A673 (cell line): ENCODE data around the gene PITX1. TPM values are rescaled to one million over a fixed set of nuclear protein-coding genes. Genes with fewer than 3 reads are reported as not detected.

Source experiments
- BruUV-seq: library from RNA; stranded (reverse); fragments of 400-500 nt; replicated peaks from 2 replicates; lab custom pipeline; 2021; lab: Mats Ljungman, UMichigan
- CTCF ChIA-PET: fragments of 300-600 bp; sonication (Branson Sonifier 250); formaldehyde crosslinking; loops from one replicate; lab custom pipeline; 2022; ENCODE audit warnings: antibody characterized with exemption; lab: Charles Lee
- POLR2A ChIA-PET: fragments of 300-600 bp; sonication (Branson Sonifier 250); formaldehyde crosslinking; loops from one replicate; lab custom pipeline; 2022; ENCODE audit warnings: antibody characterized with exemption; ENCODE audit not compliant: low non-redundant PET; lab: Charles Lee
- DNase-seq: peaks from one replicate; pipeline ENCODE4 v3.0.0-alpha.2; 2015; ENCODE audit warnings: low spot score
- H3K27ac ChIP-seq: fragments of 200-600 bp; sonication (generic); 2 replicates; pipeline ENCODE4 v1.5.1; 2016; ENCODE audit warnings: mixed run types, low read depth, mild to moderate bottlenecking, mixed read lengths, antibody characterized with exemption, low read length; ENCODE audit not compliant: poor library complexity, severe bottlenecking
- H3K27me3 ChIP-seq: fragments of 200-600 bp; sonication (generic); replicated peaks from 2 replicates; pipeline ENCODE4 v1.6.1; 2017; ENCODE audit warnings: mixed run types, low read depth, mild to moderate bottlenecking, mixed read lengths, antibody characterized with exemption, low read length; ENCODE audit not compliant: insufficient read depth, poor library complexity
- H3K36me3 ChIP-seq: fragments of 200-600 bp; sonication (generic); 2 replicates; pipeline ENCODE4 v1.6.1; 2016; ENCODE audit warnings: mixed run types, mild to moderate bottlenecking, mixed read lengths, antibody characterized with exemption, low read length; ENCODE audit not compliant: insufficient read depth, poor library complexity, severe bottlenecking
- H3K4me1 ChIP-seq: fragments of 200-600 bp; sonication (generic); 2 replicates; pipeline ENCODE4 v1.6.1; 2017; ENCODE audit warnings: mixed run types, mild to moderate bottlenecking, mixed read lengths, antibody characterized with exemption, low read length; ENCODE audit not compliant: insufficient read depth, poor library complexity, severe bottlenecking
- H3K4me3 ChIP-seq: fragments of 200-600 bp; sonication (generic); 2 replicates; pipeline ENCODE4 v1.5.1; 2016; ENCODE audit warnings: low read depth, mixed run types, mild to moderate bottlenecking, mixed read lengths, low read length; ENCODE audit not compliant: poor library complexity, severe bottlenecking
- H3K9me3 ChIP-seq: fragments of 200-600 bp; sonication (generic); 2 replicates; pipeline ENCODE4 v1.6.1; 2016; ENCODE audit warnings: mixed run types, low read depth, mild to moderate bottlenecking, mixed read lengths, antibody characterized with exemption, low read length; ENCODE audit not compliant: poor library complexity, severe bottlenecking
- EZH2 ChIP-seq: fragments of 200-600 bp; sonication (generic); IDR thresholded peaks from 2 replicates; pipeline ENCODE4 v1.6.1; 2017; ENCODE audit warnings: borderline replicate concordance, low read depth, mild to moderate bottlenecking, mixed read lengths, antibody characterized with exemption, low read length; ENCODE audit not compliant: poor library complexity, severe bottlenecking
- intact Hi-C: fragments of 100-400 bp; cut with micrococcal nuclease; formaldehyde crosslinking; loops from one replicate; pipeline ENCODE4 v1.10.0; 2022; ENCODE audit not compliant: unreplicated experiment
- total RNA-seq: library from RNA; stranded (reverse); gene quantifications from 2 replicates; pipeline ENCODE4 v1.2.3, GENCODE V29; 2021
- TF ChIP-seq, protein P1 (sequence below): fragments of 300-800, 200-600 bp; sonication (generic); conservative IDR thresholded peaks from 2 replicates; pipeline ENCODE4 v1.5.1; 2017; ENCODE audit warnings: low read depth, mild to moderate bottlenecking, antibody characterized with exemption, low read length, moderate library complexity, mixed read lengths

The PITX1 gene
- total RNA-seq, 1 experiment from 2014 or later, result 2.0 TPM

DNA sequence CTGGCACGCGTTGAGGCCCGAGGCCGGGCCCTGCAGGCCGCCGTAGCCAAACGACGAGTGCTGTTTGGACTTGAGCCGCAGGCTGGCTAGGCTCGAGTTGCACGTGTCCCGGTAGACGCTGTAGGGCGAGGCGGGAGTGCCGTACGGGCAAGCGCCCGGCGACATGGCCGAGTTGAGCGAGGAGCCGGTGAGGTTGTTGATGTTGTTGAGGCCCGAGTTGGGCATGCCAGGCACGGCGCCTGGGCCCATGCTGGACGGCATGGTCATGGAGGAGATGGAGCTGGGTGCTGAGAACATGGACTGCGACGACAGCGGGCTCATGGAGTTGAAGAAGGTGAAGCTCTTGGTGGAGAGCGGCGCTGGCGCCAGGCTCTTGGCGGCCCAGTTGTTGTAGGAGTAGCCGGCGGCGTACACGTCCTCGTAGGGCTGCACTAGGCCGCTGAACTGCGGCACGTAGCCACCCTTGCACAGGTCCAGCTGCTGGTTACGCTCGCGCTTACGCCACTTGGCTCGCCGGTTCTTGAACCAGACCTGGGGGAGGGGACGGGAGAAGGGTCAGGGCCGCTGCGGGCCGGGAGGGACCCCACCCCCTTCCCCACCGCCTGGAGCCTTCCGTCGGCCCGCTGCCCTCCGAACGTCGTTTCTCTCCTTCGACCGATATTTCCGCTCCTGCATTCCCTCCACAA is 5.1 kb downstream of the PITX1 start:
- intact Hi-C loops, result no loop called here
- DNase-seq, result no peak
- Histone ChIP-seq H3K4me1 (no peaks in the 10 kb centered on the region), H3K27me3 (peaks cover 48% of the 10 kb centered on the region), H3K27ac (no peak overlapping the region), H3K9me3 (no peaks in the 10 kb centered on the region), H3K4me3 (no peak overlapping the region), H3K36me3 (no peaks in the 10 kb centered on the region)
- TF ChIP-seq, protein P1, sequence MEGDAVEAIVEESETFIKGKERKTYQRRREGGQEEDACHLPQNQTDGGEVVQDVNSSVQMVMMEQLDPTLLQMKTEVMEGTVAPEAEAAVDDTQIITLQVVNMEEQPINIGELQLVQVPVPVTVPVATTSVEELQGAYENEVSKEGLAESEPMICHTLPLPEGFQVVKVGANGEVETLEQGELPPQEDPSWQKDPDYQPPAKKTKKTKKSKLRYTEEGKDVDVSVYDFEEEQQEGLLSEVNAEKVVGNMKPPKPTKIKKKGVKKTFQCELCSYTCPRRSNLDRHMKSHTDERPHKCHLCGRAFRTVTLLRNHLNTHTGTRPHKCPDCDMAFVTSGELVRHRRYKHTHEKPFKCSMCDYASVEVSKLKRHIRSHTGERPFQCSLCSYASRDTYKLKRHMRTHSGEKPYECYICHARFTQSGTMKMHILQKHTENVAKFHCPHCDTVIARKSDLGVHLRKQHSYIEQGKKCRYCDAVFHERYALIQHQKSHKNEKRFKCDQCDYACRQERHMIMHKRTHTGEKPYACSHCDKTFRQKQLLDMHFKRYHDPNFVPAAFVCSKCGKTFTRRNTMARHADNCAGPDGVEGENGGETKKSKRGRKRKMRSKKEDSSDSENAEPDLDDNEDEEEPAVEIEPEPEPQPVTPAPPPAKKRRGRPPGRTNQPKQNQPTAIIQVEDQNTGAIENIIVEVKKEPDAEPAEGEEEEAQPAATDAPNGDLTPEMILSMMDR, result no peak
- TF ChIP-seq EZH2, result no peak
- BruUV-seq, result no TSS peak
- ChIA-PET CTCF (no interaction called here), POLR2A (no interaction called here)

DNA sequence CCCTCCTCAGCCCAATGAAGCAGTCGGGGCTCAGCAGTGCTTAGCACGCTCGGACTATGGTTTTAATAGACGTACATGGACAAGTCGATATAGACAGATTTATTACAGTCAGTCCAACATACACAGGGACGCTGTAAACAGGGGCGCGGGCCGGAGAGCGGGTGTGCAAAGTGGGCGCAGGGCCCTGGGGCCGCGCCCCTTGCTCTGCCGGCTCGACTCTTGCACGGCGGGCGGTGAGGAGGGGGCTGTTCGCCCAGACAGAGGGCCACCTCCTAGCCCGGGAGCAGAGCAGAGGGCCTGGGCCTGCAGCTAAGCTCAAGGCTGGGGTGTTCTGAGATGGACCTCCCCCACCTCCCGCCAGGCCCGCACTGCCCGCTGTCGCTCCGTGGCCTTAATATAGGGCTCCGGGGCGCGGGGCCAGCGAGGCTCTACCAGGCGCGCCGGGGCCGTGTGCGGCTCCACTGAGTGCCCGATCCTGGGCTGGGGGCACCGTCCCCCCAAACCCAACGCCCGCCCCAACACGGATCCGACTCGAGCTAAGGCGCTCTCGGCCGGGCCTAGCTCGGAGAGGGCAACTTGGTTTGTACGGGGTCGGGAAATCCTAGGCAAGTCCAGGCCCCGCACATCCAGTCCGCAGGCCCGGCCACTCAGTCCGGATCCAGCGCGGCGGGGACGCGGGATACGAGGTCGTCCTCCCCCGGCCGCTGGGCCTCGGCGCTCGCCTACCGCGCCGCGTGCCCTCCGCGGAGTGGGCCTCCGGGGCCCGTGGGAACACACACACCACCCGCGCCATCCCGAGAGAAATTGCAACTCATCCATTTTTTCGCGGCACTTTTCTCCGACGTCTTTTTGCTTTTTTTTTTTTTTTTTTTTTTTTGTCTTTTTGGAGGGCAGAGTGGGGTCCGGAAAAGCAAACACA is 6.1 kb downstream of the PITX1 start:
- no peak for DNase-seq
- intact Hi-C loops, result no loop called here
- no peaks in the 10 kb centered on the region for H3K9me3 ChIP-seq
- no TSS peak for BruUV-seq
- no peak overlapping the region for H3K27ac ChIP-seq
- POLR2A ChIA-PET, result no interaction called here
- H3K27me3 ChIP-seq, result peaks cover 42% of the 10 kb centered on the region
- CTCF ChIA-PET, result no interaction called here
- no peak overlapping the region for H3K4me3 ChIP-seq
- TF ChIP-seq EZH2, result no peak
- TF ChIP-seq, protein P1, result no peak
- H3K36me3 ChIP-seq, result no peaks in the 10 kb centered on the region
- H3K4me1 ChIP-seq, result no peaks in the 10 kb centered on the region

DNA sequence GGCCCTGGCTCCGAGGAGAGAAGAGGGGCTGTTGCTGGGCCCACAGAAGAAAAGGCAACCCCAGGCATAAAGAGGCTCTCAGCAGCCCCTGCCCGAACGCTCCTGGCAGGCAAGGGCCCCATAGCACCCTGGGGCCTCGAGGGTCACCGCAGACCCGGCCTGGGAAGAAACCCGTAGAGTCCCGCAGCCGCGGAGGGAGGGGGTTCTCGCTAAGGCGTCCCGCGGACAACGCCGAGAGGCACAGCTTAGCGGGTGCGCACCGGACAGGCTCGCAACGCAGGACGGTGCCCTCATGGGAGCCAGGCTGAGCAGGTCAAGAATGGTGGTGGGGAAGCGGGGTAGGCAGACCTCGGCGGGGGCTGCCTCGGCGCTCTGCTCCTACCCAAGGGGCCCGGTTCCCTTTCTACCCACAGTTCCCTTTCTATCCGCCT is 6.7 kb downstream of the PITX1 start:
- Histone ChIP-seq H3K27me3 (peaks cover 36% of the 10 kb centered on the region), H3K4me1 (no peaks in the 10 kb centered on the region), H3K4me3 (no peak overlapping the region), H3K27ac (no peak overlapping the region), H3K36me3 (no peaks in the 10 kb centered on the region), H3K9me3 (no peaks in the 10 kb centered on the region)
- ChIA-PET CTCF (no interaction called here), POLR2A (no interaction called here)
- DNase-seq, result no peak
- intact Hi-C loops, result no loop called here
- no TSS peak for BruUV-seq
- TF ChIP-seq EZH2, result no peak
- TF ChIP-seq, protein P1, result no peak
